ENCODE results near the gene NGB.
"Not testable (repeated sequence)": the region's sequence is repeated elsewhere in the genome, so short reads cannot be mapped to it uniquely, and the experiment has no call there.

The NGB gene

GRCh38 chr14:77305696-77306095 lies 34.7 kb upstream of the NGB start:
- Mint-ChIP-seq H3K9me3 (no peaks in the 10 kb centered on the region), H3K4me3 (no peak overlapping the region), H3K4me1 (peaks cover 5% of the 10 kb centered on the region), H3K36me3 (peaks cover 2% of the 10 kb centered on the region), H3K27ac (no peak overlapping the region), H3K27me3 (no peaks in the 10 kb centered on the region)

- H3K27ac Mint-ChIP-seq: no peak overlapping the region
- peaks cover 2% of the 10 kb centered on the region for H3K36me3 Mint-ChIP-seq
- H3K4me3 Mint-ChIP-seq: no peak overlapping the region
- H3K27me3 Mint-ChIP-seq: no peaks in the 10 kb centered on the region
- no peaks in the 10 kb centered on the region for H3K9me3 Mint-ChIP-seq
- H3K4me1 Mint-ChIP-seq: peaks cover 5% of the 10 kb centered on the region
Measured at GRCh38 chr14:77303417-77304156, 32.6 kb upstream of the NGB start.

- Mint-ChIP-seq H3K27me3 (no peaks in the 10 kb centered on the region), H3K9me3 (no peaks in the 10 kb centered on the region), H3K4me1 (peaks cover 5% of the 10 kb centered on the region), H3K4me3 (no peak overlapping the region), H3K36me3 (peaks cover 5% of the 10 kb centered on the region), H3K27ac (no peak overlapping the region)
Measured at GRCh38 chr14:77302926-77303325, 31.9 kb upstream of the NGB start.

- H3K4me3 Mint-ChIP-seq: no peak overlapping the region
- H3K9me3 Mint-ChIP-seq: no peaks in the 10 kb centered on the region
- H3K36me3 Mint-ChIP-seq: peaks cover 5% of the 10 kb centered on the region
- peaks cover 5% of the 10 kb centered on the region for H3K4me1 Mint-ChIP-seq
- no peak overlapping the region for H3K27ac Mint-ChIP-seq
- H3K27me3 Mint-ChIP-seq: no peaks in the 10 kb centered on the region
Measured at GRCh38 chr14:77301103-77301502, 30.1 kb upstream of the NGB start.

GRCh38 chr14:77299771-77300170 lies 28.8 kb upstream of the NGB start:
- Mint-ChIP-seq H3K27ac (no peak overlapping the region), H3K4me3 (no peak overlapping the region), H3K9me3 (no peaks in the 10 kb centered on the region), H3K36me3 (peaks cover 4% of the 10 kb centered on the region), H3K27me3 (no peaks in the 10 kb centered on the region), H3K4me1 (peaks cover 5% of the 10 kb centered on the region)

GRCh38 chr14:77296906-77297305 lies 25.9 kb upstream of the NGB start:
- Mint-ChIP-seq H3K27ac (no peak overlapping the region), H3K4me1 (no peaks in the 10 kb centered on the region), H3K4me3 (no peak overlapping the region), H3K36me3 (peaks cover 4% of the 10 kb centered on the region), H3K9me3 (no peaks in the 10 kb centered on the region), H3K27me3 (no peaks in the 10 kb centered on the region)

GRCh38 chr14:77296155-77296554 lies 25.1 kb upstream of the NGB start:
- no peaks in the 10 kb centered on the region for H3K9me3 Mint-ChIP-seq
- H3K36me3 Mint-ChIP-seq: peaks cover 4% of the 10 kb centered on the region
- H3K27ac Mint-ChIP-seq: no peak overlapping the region
- H3K4me1 Mint-ChIP-seq: no peaks in the 10 kb centered on the region
- no peaks in the 10 kb centered on the region for H3K27me3 Mint-ChIP-seq
- H3K4me3 Mint-ChIP-seq: no peak overlapping the region

GRCh38 chr14:77290705-77291104 lies 19.7 kb upstream of the NGB start:
- no peaks in the 10 kb centered on the region for H3K4me1 Mint-ChIP-seq
- H3K27ac Mint-ChIP-seq: no peak overlapping the region
- no peaks in the 10 kb centered on the region for H3K9me3 Mint-ChIP-seq
- H3K36me3 Mint-ChIP-seq: peaks cover 9% of the 10 kb centered on the region
- H3K4me3 Mint-ChIP-seq: no peak overlapping the region
- no peaks in the 10 kb centered on the region for H3K27me3 Mint-ChIP-seq

GRCh38 chr14:77286576-77286975 lies 15.6 kb upstream of the NGB start:
- H3K9me3 Mint-ChIP-seq: no peaks in the 10 kb centered on the region
- no peaks in the 10 kb centered on the region for H3K4me1 Mint-ChIP-seq
- no peak overlapping the region for H3K27ac Mint-ChIP-seq
- peaks cover 26% of the 10 kb centered on the region for H3K36me3 Mint-ChIP-seq
- no peak overlapping the region for H3K4me3 Mint-ChIP-seq
- no peaks in the 10 kb centered on the region for H3K27me3 Mint-ChIP-seq

- H3K4me1 Mint-ChIP-seq: no peaks in the 10 kb centered on the region
- peaks cover 23% of the 10 kb centered on the region for H3K36me3 Mint-ChIP-seq
- no peak overlapping the region for H3K4me3 Mint-ChIP-seq
- no peaks in the 10 kb centered on the region for H3K27me3 Mint-ChIP-seq
- no peak overlapping the region for H3K27ac Mint-ChIP-seq
- H3K9me3 Mint-ChIP-seq: no peaks in the 10 kb centered on the region
Measured at GRCh38 chr14:77284466-77284865, 13.5 kb upstream of the NGB start.

GRCh38 chr14:77284066-77284465 lies 13.1 kb upstream of the NGB start:
- H3K4me3 Mint-ChIP-seq: no peak overlapping the region
- H3K27me3 Mint-ChIP-seq: no peaks in the 10 kb centered on the region
- peaks cover 23% of the 10 kb centered on the region for H3K36me3 Mint-ChIP-seq
- no peak overlapping the region for H3K27ac Mint-ChIP-seq
- H3K4me1 Mint-ChIP-seq: no peaks in the 10 kb centered on the region
- H3K9me3 Mint-ChIP-seq: no peaks in the 10 kb centered on the region

GRCh38 chr14:77281852-77282410 lies 10.9 kb upstream of the NGB start:
- Mint-ChIP-seq H3K4me1 (no peaks in the 10 kb centered on the region), H3K4me3 (no peak overlapping the region), H3K27me3 (no peaks in the 10 kb centered on the region), H3K27ac (no peak overlapping the region), H3K9me3 (no peaks in the 10 kb centered on the region), H3K36me3 (peaks cover 23% of the 10 kb centered on the region)

GRCh38 chr14:77280921-77281320 lies 9.9 kb upstream of the NGB start:
- H3K27ac Mint-ChIP-seq, H3K4me3 Mint-ChIP-seq, H3K27me3 Mint-ChIP-seq, H3K4me1 Mint-ChIP-seq, H3K9me3 Mint-ChIP-seq: not testable (repeated sequence)
- peaks cover 21% of the 10 kb centered on the region for H3K36me3 Mint-ChIP-seq

GRCh38 chr14:77279719-77280118 lies 8.7 kb upstream of the NGB start:
- Mint-ChIP-seq H3K4me1 (no peaks in the 10 kb centered on the region), H3K4me3 (no peak overlapping the region), H3K27ac (no peak overlapping the region), H3K36me3 (peaks cover 10% of the 10 kb centered on the region), H3K27me3 (no peaks in the 10 kb centered on the region), H3K9me3 (no peaks in the 10 kb centered on the region)

GRCh38 chr14:77278461-77279230 lies 7.6 kb upstream of the NGB start:
- Mint-ChIP-seq H3K4me1 (no peaks in the 10 kb centered on the region), H3K36me3 (peaks cover 5% of the 10 kb centered on the region), H3K9me3 (no peaks in the 10 kb centered on the region), H3K4me3 (no peak overlapping the region), H3K27ac (no peak overlapping the region), H3K27me3 (no peaks in the 10 kb centered on the region)

GRCh38 chr14:77276959-77277358 lies 6.0 kb upstream of the NGB start:
- Mint-ChIP-seq H3K4me3 (no peak overlapping the region), H3K27me3 (peaks cover 5% of the 10 kb centered on the region), H3K36me3 (peaks cover 2% of the 10 kb centered on the region), H3K9me3 (no peaks in the 10 kb centered on the region), H3K27ac (no peak overlapping the region), H3K4me1 (no peaks in the 10 kb centered on the region)

All from activated naive CD4-positive, alpha-beta T cell treated with anti-CD3 and anti-CD28 coated beads, Interleukin-2, amount 50 U/mL, for 24 hours (primary cell).